Measurements from ENCODE around the gene YPEL2.

The YPEL2 gene

GRCh38 chr17:59439741-59440211 lies 108.3 kb downstream of the YPEL2 start (continued):
- TF ChIP-seq ZNF398 (tag by site-specific recombination; IDR thresholded peaks at IDR 0.05) (no peak), ZSCAN18 (tag by site-specific recombination; IDR thresholded peaks at IDR 0.05) (no peak), BCL6B (tag by site-specific recombination; IDR thresholded peaks at IDR 0.05) (no peak), ZNF837 (tag by site-specific recombination; IDR thresholded peaks at IDR 0.05) (no peak), SP2 (tag by site-specific recombination; IDR thresholded peaks at IDR 0.05) (no peak), ZNF10 (tag by site-specific recombination; IDR thresholded peaks at IDR 0.05) (no peak), ZNF677 (tag by site-specific recombination; IDR thresholded peaks at IDR 0.05) (no peak)
- TF ChIP-seq, protein P1, sequence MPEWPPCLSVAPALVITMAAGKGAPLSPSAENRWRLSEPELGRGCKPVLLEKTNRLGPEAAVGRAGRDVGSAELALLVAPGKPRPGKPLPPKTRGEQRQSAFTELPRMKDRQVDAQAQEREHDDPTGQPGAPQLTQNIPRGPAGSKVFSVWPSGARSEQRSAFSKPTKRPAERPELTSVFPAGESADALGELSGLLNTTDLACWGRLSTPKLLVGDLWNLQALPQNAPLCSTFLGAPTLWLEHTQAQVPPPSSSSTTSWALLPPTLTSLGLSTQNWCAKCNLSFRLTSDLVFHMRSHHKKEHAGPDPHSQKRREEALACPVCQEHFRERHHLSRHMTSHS (tag by site-specific recombination; IDR thresholded peaks at IDR 0.05), result no peak
- TF ChIP-seq, protein P2, sequence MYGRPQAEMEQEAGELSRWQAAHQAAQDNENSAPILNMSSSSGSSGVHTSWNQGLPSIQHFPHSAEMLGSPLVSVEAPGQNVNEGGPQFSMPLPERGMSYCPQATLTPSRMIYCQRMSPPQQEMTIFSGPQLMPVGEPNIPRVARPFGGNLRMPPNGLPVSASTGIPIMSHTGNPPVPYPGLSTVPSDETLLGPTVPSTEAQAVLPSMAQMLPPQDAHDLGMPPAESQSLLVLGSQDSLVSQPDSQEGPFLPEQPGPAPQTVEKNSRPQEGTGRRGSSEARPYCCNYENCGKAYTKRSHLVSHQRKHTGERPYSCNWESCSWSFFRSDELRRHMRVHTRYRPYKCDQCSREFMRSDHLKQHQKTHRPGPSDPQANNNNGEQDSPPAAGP (tag by site-specific recombination; IDR thresholded peaks at IDR 0.05), result no peak

DNA sequence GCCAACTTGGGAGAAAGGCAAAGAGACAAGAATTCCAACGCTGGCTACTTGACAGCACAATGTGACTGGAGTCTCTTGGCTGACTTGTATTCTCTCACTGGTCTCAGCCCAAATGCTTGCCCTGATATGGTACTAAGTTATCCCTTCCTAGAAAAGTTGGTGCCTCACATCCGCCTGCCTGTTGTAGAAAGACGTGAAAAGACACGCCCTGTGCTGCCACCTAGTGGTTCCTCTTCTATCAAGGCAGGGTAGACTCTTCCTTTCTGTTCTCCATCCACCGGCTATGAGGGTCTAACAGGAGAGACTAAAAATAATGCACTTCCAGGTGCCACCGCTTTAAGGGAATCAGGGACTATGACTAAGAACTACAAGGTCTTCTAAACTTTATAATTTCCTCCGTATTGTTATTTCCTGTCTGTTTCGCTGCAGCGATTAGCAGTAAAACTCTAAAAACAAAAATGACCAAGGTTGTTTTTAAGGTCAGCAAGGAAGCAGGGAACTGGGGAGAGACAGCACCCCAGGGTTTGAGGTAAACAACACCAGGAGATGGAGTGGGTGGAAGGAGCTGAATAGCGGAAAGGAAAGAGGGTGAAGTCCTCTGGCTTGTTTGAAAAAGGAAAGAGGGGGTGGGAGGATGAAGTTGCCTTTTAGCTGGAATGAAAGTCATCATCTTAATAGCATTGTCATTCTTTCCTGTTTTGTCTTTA lies 109.5 kb downstream of the YPEL2 start:
- Histone ChIP-seq H3K36me3 (ENCODE audit: control insufficient read depth in 2 of 2, insufficient read depth in 1 of 2, low read length in 2 of 2) (no peaks in the 10 kb centered on the region), H3K4me1 (ENCODE audit: control insufficient read depth, insufficient read depth, low read length) (peaks cover 5% of the 10 kb centered on the region; the same call in 1 of the 2 replicates), H3K9me3 (ENCODE audit: control insufficient read depth, insufficient read depth, low read depth, low read length) (no peaks in the 10 kb centered on the region), H3K27ac (ENCODE audit: extremely low read depth, low read depth, low read length) (no peak overlapping the region), H3K4me3 (ENCODE audit: low read depth, low read length) (no peak overlapping the region)
- CTCF ChIA-PET, result interaction anchor here (0.6 to 15.6 kb wide), 42 partner anchors 9 to 314 kb away, joined by 3 to 290 read pairs (median 4); partner anchors contain the start of gene GDPD1
- POLR2A ChIA-PET, result interaction anchor here (1.6 kb wide), 1 partner anchor 104 kb away, joined by 3 read pairs; no protein-coding TSS in a partner anchor
- TF ChIP-seq, protein P3, sequence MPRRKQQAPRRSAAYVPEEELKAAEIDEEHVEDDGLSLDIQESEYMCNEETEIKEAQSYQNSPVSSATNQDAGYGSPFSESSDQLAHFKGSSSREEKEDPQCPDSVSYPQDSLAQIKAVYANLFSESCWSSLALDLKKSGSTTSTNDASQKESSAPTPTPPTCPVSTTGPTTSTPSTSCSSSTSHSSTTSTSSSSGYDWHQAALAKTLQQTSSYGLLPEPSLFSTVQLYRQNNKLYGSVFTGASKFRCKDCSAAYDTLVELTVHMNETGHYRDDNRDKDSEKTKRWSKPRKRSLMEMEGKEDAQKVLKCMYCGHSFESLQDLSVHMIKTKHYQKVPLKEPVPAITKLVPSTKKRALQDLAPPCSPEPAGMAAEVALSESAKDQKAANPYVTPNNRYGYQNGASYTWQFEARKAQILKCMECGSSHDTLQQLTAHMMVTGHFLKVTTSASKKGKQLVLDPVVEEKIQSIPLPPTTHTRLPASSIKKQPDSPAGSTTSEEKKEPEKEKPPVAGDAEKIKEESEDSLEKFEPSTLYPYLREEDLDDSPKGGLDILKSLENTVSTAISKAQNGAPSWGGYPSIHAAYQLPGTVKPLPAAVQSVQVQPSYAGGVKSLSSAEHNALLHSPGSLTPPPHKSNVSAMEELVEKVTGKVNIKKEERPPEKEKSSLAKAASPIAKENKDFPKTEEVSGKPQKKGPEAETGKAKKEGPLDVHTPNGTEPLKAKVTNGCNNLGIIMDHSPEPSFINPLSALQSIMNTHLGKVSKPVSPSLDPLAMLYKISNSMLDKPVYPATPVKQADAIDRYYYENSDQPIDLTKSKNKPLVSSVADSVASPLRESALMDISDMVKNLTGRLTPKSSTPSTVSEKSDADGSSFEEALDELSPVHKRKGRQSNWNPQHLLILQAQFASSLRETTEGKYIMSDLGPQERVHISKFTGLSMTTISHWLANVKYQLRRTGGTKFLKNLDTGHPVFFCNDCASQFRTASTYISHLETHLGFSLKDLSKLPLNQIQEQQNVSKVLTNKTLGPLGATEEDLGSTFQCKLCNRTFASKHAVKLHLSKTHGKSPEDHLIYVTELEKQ (tag by site-specific recombination; IDR thresholded peaks at IDR 0.05; ENCODE audit: borderline replicate concordance), result no peak
- TF ChIP-seq ZNF335 (tag by site-specific recombination; conservative IDR thresholded peaks at IDR 0.05) (peak; percentile 82), ZNF2 (tag by site-specific recombination; IDR thresholded peaks at IDR 0.05) (peak; percentile 34; the same call in 1 of the 2 replicates), ZSCAN30 (tag by site-specific recombination; IDR thresholded peaks at IDR 0.05) (0 out of 2 replicates have a peak, but pooled peaks have one; percentile 20), SCRT2 (tag by site-specific recombination; IDR thresholded peaks at IDR 0.05) (peak; percentile 46; the same call in 1 of the 2 replicates), ZNF792 (tag by site-specific recombination; IDR thresholded peaks at IDR 0.05) (no peak), ZNF398 (tag by site-specific recombination; IDR thresholded peaks at IDR 0.05) (no peak), EGR2 (tag by site-specific recombination; IDR thresholded peaks at IDR 0.05; ENCODE audit: low read depth) (0 out of 2 replicates have a peak, but pooled peaks have one; percentile 5)
- TF ChIP-seq, protein P4, sequence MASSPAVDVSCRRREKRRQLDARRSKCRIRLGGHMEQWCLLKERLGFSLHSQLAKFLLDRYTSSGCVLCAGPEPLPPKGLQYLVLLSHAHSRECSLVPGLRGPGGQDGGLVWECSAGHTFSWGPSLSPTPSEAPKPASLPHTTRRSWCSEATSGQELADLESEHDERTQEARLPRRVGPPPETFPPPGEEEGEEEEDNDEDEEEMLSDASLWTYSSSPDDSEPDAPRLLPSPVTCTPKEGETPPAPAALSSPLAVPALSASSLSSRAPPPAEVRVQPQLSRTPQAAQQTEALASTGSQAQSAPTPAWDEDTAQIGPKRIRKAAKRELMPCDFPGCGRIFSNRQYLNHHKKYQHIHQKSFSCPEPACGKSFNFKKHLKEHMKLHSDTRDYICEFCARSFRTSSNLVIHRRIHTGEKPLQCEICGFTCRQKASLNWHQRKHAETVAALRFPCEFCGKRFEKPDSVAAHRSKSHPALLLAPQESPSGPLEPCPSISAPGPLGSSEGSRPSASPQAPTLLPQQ (tag by site-specific recombination; IDR thresholded peaks at IDR 0.05), result no peak

Data from HEK293 (cell line).